ENCODE measurements around the gene LARP6.

- no peak for TF ChIP-seq POLR2AphosphoS5 (IDR thresholded peaks at IDR 0.05; ENCODE audit: low read depth, low read length)
- TF ChIP-seq CTCF (IDR thresholded peaks at IDR 0.05): no peak
- TF ChIP-seq, protein P1, sequence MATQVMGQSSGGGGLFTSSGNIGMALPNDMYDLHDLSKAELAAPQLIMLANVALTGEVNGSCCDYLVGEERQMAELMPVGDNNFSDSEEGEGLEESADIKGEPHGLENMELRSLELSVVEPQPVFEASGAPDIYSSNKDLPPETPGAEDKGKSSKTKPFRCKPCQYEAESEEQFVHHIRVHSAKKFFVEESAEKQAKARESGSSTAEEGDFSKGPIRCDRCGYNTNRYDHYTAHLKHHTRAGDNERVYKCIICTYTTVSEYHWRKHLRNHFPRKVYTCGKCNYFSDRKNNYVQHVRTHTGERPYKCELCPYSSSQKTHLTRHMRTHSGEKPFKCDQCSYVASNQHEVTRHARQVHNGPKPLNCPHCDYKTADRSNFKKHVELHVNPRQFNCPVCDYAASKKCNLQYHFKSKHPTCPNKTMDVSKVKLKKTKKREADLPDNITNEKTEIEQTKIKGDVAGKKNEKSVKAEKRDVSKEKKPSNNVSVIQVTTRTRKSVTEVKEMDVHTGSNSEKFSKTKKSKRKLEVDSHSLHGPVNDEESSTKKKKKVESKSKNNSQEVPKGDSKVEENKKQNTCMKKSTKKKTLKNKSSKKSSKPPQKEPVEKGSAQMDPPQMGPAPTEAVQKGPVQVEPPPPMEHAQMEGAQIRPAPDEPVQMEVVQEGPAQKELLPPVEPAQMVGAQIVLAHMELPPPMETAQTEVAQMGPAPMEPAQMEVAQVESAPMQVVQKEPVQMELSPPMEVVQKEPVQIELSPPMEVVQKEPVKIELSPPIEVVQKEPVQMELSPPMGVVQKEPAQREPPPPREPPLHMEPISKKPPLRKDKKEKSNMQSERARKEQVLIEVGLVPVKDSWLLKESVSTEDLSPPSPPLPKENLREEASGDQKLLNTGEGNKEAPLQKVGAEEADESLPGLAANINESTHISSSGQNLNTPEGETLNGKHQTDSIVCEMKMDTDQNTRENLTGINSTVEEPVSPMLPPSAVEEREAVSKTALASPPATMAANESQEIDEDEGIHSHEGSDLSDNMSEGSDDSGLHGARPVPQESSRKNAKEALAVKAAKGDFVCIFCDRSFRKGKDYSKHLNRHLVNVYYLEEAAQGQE (IDR thresholded peaks at IDR 0.05; ENCODE audit: insufficient read depth in 1 of 2, low read depth in 2 of 2, low read length in 1 of 2): no peak
Measured at GRCh38 chr15:70835415-70835814, 18.5 kb downstream of the LARP6 start.
